Measurements from ENCODE around the gene CD300C. TPM values are rescaled to one million over a fixed set of nuclear protein-coding genes. Genes with fewer than 3 reads are reported as not detected.

CD300C gene
- total RNA-seq, 2 donors from 2014 or later = 0.52 TPM; not detected in 1

DNA sequence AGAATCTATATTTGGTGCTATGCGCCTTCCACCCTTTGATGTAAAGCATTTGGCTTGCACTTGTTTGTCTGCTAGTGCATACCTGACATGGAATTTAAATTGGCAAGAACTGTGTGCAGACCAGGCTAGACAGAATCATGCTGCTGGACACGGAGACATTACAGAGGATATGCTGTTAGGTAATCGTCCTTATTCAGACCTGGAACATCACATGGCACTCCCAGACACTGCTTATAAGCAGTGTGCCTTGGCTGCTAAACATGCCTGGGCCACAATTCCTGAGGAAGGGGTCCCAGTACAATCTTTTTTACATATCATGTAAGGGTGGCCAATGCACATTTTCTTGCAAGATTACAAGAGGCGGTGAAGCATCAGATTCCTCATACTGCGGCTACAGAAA lies 39.8 kb upstream of the CD300C start:
- Histone ChIP-seq H3K27ac (no peak overlapping the region), H3K9me3 (no peaks in the 10 kb centered on the region), H3K4me1 (no peaks in the 10 kb centered on the region), H3K27me3 (no peaks in the 10 kb centered on the region), H3K36me3 (replicated peaks in 1 of 2; ENCODE audit: insufficient read depth in 1 of 2, low read depth in 2 of 2) (no peaks in the 10 kb centered on the region), H3K4me3 (no peak overlapping the region)
- WGBS, 2 donors = 69% methylated on average over 5 of the region's 5 CpGs
- intact Hi-C loops (cut with DNase I) = no loop called here
- DNase-seq = no peak
- TF ChIP-seq, protein P1, sequence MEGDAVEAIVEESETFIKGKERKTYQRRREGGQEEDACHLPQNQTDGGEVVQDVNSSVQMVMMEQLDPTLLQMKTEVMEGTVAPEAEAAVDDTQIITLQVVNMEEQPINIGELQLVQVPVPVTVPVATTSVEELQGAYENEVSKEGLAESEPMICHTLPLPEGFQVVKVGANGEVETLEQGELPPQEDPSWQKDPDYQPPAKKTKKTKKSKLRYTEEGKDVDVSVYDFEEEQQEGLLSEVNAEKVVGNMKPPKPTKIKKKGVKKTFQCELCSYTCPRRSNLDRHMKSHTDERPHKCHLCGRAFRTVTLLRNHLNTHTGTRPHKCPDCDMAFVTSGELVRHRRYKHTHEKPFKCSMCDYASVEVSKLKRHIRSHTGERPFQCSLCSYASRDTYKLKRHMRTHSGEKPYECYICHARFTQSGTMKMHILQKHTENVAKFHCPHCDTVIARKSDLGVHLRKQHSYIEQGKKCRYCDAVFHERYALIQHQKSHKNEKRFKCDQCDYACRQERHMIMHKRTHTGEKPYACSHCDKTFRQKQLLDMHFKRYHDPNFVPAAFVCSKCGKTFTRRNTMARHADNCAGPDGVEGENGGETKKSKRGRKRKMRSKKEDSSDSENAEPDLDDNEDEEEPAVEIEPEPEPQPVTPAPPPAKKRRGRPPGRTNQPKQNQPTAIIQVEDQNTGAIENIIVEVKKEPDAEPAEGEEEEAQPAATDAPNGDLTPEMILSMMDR (IDR thresholded peaks at IDR 0.05) = no peak
- no peak for TF ChIP-seq POLR2A (IDR thresholded peaks at IDR 0.05)
- ATAC-seq = no peak

DNA sequence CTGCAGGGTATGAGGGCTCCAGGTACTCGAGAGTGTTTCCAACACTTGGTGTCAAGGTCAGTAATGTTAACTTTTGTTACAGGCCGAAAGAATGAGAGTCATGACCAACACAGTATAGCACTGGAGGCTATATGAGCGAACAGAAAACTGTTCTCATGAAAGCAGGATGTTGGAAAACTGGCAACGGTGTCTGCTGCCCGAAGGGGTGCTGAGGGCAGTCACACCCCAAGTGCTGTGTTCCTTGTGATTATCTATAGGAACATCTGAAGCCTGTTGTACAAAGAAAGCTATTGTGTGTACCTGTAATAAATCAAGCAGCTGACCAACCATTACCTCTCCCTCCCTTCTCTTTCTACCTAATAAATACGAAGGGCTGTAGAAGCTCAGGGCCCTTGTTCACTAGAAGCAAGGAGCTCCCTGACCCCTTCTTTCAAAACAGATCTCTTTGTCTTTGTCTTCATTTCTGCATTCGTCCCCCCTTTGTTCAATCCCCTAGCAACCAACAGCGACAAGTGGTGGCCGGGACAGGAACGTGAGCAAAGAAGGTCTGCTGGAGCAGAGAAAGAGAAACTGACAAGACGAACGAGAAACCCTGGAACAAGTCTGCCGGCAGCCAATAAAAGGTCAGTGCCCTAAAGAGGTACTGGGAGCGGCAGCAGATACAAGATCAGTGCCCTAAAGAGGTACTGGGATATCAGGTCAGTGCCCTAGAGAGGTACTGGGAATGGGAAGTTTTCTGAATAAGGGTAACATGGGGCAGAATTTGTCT lies 38.6 kb upstream of the CD300C start:
- H3K36me3 ChIP-seq (replicated peaks in 1 of 2; ENCODE audit: insufficient read depth in 1 of 2, low read depth in 2 of 2) = no peaks in the 10 kb centered on the region
- ATAC-seq (no peak), DNase-seq (no peak)
- intact Hi-C loops (cut with DNase I) = no loop called here
- H3K9me3 ChIP-seq = no peaks in the 10 kb centered on the region
- no peak overlapping the region for H3K27ac ChIP-seq
- no peaks in the 10 kb centered on the region for H3K27me3 ChIP-seq
- no peaks in the 10 kb centered on the region for H3K4me1 ChIP-seq
- TF ChIP-seq, protein P1 (IDR thresholded peaks at IDR 0.05) = no peak
- no peak for TF ChIP-seq POLR2A (IDR thresholded peaks at IDR 0.05)
- WGBS, 2 donors = 61 to 70% methylated on average over 14 of the region's 14 CpGs
- no peak overlapping the region for H3K4me3 ChIP-seq

DNA sequence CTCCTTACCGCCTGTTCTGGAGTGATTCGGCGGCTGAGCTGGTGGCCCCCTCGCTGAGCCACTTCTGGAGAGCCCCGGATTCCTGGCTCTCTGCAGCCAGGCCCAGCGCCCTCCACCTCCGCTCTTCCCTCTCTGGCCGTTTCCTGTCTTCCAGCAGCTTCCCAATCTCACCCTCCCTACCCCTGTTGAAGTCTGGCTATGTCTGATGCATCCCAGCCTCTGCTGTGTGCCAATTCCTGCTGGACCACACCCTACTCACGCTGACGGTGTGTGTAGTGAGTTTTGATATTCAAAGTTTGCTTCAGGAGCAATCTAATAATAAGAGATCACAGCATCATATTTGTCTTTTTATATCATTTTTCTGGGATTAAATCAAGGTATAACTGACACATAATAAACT lies 36.7 kb upstream of the CD300C start:
- ATAC-seq = no peak

DNA sequence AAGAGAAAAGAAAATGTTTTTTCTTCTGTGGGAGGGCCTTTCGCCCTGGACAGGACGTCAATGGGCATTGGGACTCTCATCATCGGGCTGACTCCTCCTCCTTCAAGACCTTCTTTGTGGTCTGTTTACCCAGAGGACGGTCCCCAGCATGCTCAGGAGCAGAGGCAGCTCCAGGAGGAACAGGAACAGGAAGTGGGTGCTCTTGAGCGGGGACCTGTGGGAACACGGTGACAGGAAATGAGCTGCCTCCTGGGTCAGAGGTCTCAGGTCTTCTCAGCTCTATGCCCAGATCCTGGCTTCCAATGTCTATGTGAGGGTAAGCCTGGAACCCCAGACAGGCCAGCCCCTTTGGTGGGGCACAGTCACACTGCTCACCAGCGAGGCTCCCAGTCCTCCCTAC lies 34.0 kb upstream of the CD300C start:
- ATAC-seq = no peak
- WGBS, 2 donors = 43 to 64% methylated on average over 7 of the region's 7 CpGs
- no peaks in the 10 kb centered on the region for H3K9me3 ChIP-seq

More for the DNA sequence above, 36.7 kb upstream of the CD300C start:
- Histone ChIP-seq H3K27ac (no peak overlapping the region), H3K9me3 (no peaks in the 10 kb centered on the region), H3K27me3 (no peaks in the 10 kb centered on the region), H3K4me3 (no peak overlapping the region), H3K4me1 (no peaks in the 10 kb centered on the region), H3K36me3 (replicated peaks in 1 of 2; ENCODE audit: insufficient read depth in 1 of 2, low read depth in 2 of 2) (no peaks in the 10 kb centered on the region)
- WGBS, 2 donors = 69 to 72% methylated on average over 10 of the region's 10 CpGs
- TF ChIP-seq, protein P1 (IDR thresholded peaks at IDR 0.05) = no peak
- TF ChIP-seq POLR2A (IDR thresholded peaks at IDR 0.05) = no peak
- intact Hi-C loops (cut with DNase I) = no loop called here
- no peak for DNase-seq

More for the DNA sequence above, 34.0 kb upstream of the CD300C start:
- H3K27ac ChIP-seq = no peak overlapping the region
- no peaks in the 10 kb centered on the region for H3K36me3 ChIP-seq (replicated peaks in 1 of 2; ENCODE audit: insufficient read depth in 1 of 2, low read depth in 2 of 2)
- intact Hi-C loops (cut with DNase I) = no loop called here
- no peak for TF ChIP-seq POLR2A (IDR thresholded peaks at IDR 0.05)
- TF ChIP-seq, protein P1 (IDR thresholded peaks at IDR 0.05) = no peak
- no peaks in the 10 kb centered on the region for H3K4me1 ChIP-seq
- DNase-seq = no peak
- H3K27me3 ChIP-seq = no peaks in the 10 kb centered on the region
- no peak overlapping the region for H3K4me3 ChIP-seq

Measured in body of pancreas (tissue), 4 donors.